Islet of Langerhans (tissue), 1 donor: ENCODE results near the gene JPH4.

Experiments
- FAIRE-seq: peaks from one replicate; lab custom pipeline; 2011; peaks lifted over from hg19 to GRCh38; lab: Jason Lieb, UNC

JPH4 gene

DNA sequence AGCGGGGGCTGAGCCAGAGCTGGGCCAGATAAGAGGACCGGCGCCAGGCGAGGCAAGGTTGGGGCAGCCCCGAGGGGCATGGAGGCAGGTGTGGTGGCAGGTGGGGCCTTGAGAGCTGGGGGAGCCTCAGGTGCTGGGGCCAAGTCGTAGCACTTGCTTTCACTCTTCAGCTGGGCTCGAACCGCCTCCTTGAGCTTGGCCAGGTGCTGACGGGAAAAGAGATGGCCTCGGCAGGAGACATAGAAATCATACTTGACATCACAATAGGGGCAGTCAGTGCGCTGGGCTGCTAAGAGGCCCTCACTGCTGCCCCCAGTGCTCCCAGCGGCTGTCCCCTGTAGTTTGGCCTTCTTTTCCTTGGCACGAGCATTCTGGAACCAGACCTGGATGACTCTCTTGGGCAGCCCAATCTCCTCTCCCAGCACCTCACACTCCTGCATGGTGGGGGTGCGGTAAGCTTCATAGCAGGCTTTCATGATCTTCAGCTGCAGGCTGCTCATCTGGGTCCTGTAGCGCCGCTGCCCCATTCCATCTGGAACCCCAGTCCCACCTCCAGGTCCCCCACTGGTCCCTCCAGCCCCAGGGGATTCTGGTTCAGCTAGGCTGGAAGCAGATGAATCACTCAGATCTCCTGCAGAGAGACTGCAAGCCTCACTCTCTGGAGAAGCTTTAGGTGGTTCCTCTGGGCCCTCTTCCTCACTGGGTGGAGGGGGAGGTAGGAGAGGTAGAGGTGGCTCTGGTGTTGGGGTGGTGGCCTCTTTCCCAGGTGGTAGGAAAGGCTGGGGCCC is 55.2 kb downstream of the JPH4 start:
- no peak for FAIRE-seq

GRCh38 chr14:23522643-23523198 is 55.9 kb downstream of the JPH4 start:
- FAIRE-seq, result no peak

GRCh38 chr14:23521785-23522640 is 56.6 kb downstream of the JPH4 start:
- no peak for FAIRE-seq

DNA sequence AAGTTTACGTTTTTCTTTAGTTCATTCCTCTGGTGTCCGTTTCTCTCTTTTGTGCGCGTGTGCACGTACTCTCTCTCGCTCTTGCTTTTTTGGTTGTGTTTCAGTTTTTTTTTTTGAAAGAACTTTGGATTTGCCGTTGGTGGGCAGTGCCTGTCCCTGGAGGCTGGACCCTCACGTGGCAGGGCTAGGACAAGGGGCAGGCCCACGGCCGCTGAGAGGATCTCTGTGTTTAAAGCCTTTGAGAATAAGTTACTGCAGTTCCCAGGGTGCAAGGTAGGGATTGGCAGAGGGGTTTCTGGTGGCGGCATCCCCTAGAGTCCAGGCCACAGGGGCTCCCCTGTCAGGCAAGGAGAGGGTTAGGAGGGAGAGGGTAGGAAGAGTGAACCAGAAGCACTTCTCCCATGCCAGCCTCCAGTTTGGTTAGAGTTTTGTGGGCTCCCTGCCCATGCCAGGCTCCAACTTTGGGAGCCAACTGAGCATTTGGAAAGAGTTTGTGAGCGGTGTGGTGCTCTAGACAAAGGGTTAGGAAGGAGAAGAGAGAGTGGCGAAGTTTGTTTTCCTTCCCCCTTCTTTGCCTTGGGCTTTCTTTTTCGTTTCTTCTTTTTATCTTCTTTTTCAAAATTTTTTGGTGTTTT is 57.6 kb downstream of the JPH4 start:
- no peak for FAIRE-seq

DNA sequence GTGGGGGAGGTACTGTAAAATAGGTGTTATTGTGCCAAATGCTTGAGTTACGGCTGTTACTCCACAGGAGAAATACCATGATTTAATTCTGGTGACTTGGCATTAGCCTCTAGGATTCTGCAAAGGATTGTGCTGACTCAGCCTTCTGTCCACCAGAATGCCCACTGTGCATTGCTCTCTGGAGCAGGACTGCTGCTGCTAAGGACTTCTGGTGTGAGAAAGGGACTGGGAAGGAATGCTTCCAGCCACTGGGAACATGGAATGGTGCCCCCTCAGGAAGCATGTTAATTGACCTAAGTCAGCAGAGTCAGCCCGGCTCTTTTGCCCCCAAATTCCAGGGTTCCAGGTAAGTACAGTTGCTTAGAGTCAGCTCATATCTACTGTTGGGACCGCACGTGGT is 59.9 kb downstream of the JPH4 start:
- no peak for FAIRE-seq
